HL-60 (cell line): Measurements from ENCODE around the gene TOMM22.

ENCODE experiments used
- DNase-seq, 2 experiments: peaks; one replicate each; pipeline ENCODE4 v3.0.0-alpha.2; 2010 to 2020; ENCODE audit warnings: low read depth in 1 of 2, low spot score in 1 of 2
- H3K27ac ChIP-seq: fragments of 250-450 bp; sonication (Bioruptor Pico); replicated peaks from 2 replicates; pipeline ENCODE4 v1.5.1; 2020; ENCODE audit warnings: mild to moderate bottlenecking, moderate library complexity
- H3K27me3 ChIP-seq: fragments of 250-450 bp; sonication (Bioruptor Pico); 2 replicates; pipeline ENCODE4 v1.5.1; 2021; ENCODE audit warnings: mild to moderate bottlenecking, moderate library complexity; ENCODE audit not compliant: insufficient read depth, poor library complexity, severe bottlenecking
- H3K4me3 ChIP-seq: replicated peaks from 2 replicates; pipeline ENCODE4 v1.5.1; 2011; ENCODE audit warnings: mild to moderate bottlenecking, control low read depth, low read length; ENCODE audit not compliant: insufficient read depth
- CTCF ChIP-seq: IDR thresholded peaks from one replicate; pipeline ENCODE4 v1.5.1; 2011; ENCODE audit warnings: low read length, control low read depth, inconsistent platforms; ENCODE audit not compliant: insufficient read depth
- GABPA ChIP-seq: IDR thresholded peaks from 2 replicates; pipeline ENCODE4 v1.6.1; 2012; ENCODE audit warnings: low read depth
- POLR2AphosphoS5 ChIP-seq: IDR thresholded peaks from 2 replicates; pipeline ENCODE4 v1.6.1; 2012; ENCODE audit warnings: low read depth
- REST ChIP-seq: IDR thresholded peaks from 2 replicates; pipeline ENCODE4 v1.6.1; 2012; ENCODE audit warnings: low read depth; ENCODE audit not compliant: insufficient replicate concordance
- SPI1 ChIP-seq: IDR thresholded peaks from 2 replicates; pipeline ENCODE4 v1.6.1; 2012; ENCODE audit warnings: low read depth, mild to moderate bottlenecking, borderline replicate concordance

The TOMM22 gene

GRCh38 chr22:38698407-38699094, 16.8 kb downstream of the TOMM22 start:
- Histone ChIP-seq H3K27me3 (no peaks in the 10 kb centered on the region), H3K4me3 (no peak overlapping the region), H3K27ac (no peak overlapping the region)
- no peak for TF ChIP-seq REST
- TF ChIP-seq GABPA = no peak
- TF ChIP-seq POLR2AphosphoS5 = no peak
- TF ChIP-seq SPI1 = no peak
- TF ChIP-seq CTCF = no peak
- DNase-seq = no peak

DNA sequence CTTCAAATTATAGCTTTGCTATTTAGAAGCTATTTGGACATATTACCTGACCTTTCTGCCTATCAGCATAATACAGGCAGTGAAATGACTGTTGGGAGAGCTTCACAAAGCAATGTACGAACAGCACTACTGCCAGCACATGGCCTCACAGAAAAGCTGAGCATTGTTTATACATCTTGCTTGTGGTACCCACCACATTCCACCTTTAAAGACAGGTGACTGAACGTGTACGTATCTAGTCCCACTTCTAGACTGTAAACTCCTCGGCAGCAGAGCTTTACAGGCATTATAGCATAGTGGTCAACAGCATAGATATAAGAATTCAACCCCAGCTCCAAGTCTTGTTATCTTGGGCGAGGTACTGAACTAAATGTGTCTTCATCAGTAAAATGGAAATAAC, 17.4 kb downstream of the TOMM22 start:
- H3K27ac ChIP-seq = no peak overlapping the region
- TF ChIP-seq POLR2AphosphoS5 (no peak), GABPA (no peak), REST (no peak), SPI1 (no peak), CTCF (no peak)
- H3K4me3 ChIP-seq = no peak overlapping the region
- DNase-seq = no peak
- H3K27me3 ChIP-seq = no peaks in the 10 kb centered on the region

DNA sequence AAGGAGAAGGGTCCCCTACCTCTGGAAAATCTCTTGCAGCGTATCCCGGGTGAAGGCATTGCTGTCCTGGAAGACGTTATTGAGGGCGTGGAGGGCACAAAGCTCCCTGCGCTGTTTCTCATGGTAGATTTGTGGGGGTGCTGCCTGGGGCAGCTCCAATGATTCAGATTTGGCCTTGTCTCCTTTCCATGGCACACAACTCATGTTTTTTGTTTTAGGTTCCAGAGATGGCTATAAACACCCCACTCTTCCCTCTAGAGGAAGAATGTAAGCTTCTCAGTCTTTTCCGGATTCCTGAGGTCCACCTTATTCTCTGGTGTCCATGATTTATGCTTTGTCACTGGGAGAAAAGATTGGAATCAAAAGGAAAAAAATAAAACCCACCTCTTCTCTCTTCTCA, 18.0 kb downstream of the TOMM22 start:
- TF ChIP-seq REST (no peak), GABPA (no peak), SPI1 (no peak), CTCF (no peak), POLR2AphosphoS5 (no peak)
- DNase-seq = no peak
- Histone ChIP-seq H3K27me3 (no peaks in the 10 kb centered on the region), H3K27ac (peak overlapping the region; percentile 57), H3K4me3 (peak overlapping the region; percentile 67)
